Jurkat, Clone E6-1 (cell line): ENCODE measurements around the gene TMED5.

Experiments
- DNase-seq: peaks from one replicate; pipeline ENCODE4 v3.0.0-alpha.2; 2011; ENCODE audit warnings: low read depth, low spot score
- H3K4me3 ChIP-seq: 2 replicates; pipeline ENCODE4 v1.5.1; 2011; ENCODE audit warnings: mild to moderate bottlenecking, low read length, control low read depth, moderate library complexity

The TMED5 gene

GRCh38 chr1:93136445-93136844, 43.8 kb downstream of the TMED5 start:
- no peak overlapping the region for H3K4me3 ChIP-seq

GRCh38 chr1:93132638-93133037, 47.6 kb downstream of the TMED5 start:
- no peak for DNase-seq
- no peak overlapping the region for H3K4me3 ChIP-seq

More at GRCh38 chr1:93136445-93136844, 43.8 kb downstream of the TMED5 start:
- DNase-seq = no peak

GRCh38 chr1:93129507-93130099, 50.6 kb downstream of the TMED5 start:
- no peak overlapping the region for H3K4me3 ChIP-seq
- DNase-seq = no peak

- no peak for DNase-seq
- H3K4me3 ChIP-seq = no peak overlapping the region
These were observed 55.5 kb downstream of the TMED5 start for GRCh38 chr1:93124556-93125355.

GRCh38 chr1:93123201-93123783, 56.9 kb downstream of the TMED5 start:
- no peak for DNase-seq
- H3K4me3 ChIP-seq = no peak overlapping the region

GRCh38 chr1:93120614-93121013, 59.6 kb downstream of the TMED5 start:
- DNase-seq = no peak
- no peak overlapping the region for H3K4me3 ChIP-seq

GRCh38 chr1:93114391-93114790, 65.8 kb downstream of the TMED5 start:
- no peak for DNase-seq
- no peak overlapping the region for H3K4me3 ChIP-seq

GRCh38 chr1:93113127-93113526, 67.1 kb downstream of the TMED5 start:
- no peak overlapping the region for H3K4me3 ChIP-seq
- DNase-seq = no peak

GRCh38 chr1:93111561-93111960, 68.7 kb downstream of the TMED5 start:
- DNase-seq = no peak
- H3K4me3 ChIP-seq = no peak overlapping the region

- no peak for DNase-seq
- no peak overlapping the region for H3K4me3 ChIP-seq
These were observed 69.1 kb downstream of the TMED5 start for GRCh38 chr1:93111065-93111464.

- H3K4me3 ChIP-seq = no peak overlapping the region
- no peak for DNase-seq
These were observed 70.6 kb downstream of the TMED5 start for GRCh38 chr1:93109578-93109977.

GRCh38 chr1:93108335-93108734, 71.9 kb downstream of the TMED5 start:
- no peak overlapping the region for H3K4me3 ChIP-seq
- DNase-seq = no peak

GRCh38 chr1:93107395-93107794, 72.8 kb downstream of the TMED5 start:
- H3K4me3 ChIP-seq = no peak overlapping the region
- no peak for DNase-seq

GRCh38 chr1:93106226-93106625, 74.0 kb downstream of the TMED5 start:
- no peak for DNase-seq
- no peak overlapping the region for H3K4me3 ChIP-seq

GRCh38 chr1:93102142-93102541, 78.1 kb downstream of the TMED5 start:
- DNase-seq = no peak
- no peak overlapping the region for H3K4me3 ChIP-seq
